Heart right ventricle (tissue), 16 donors: ENCODE data around the gene P3H2. TPM values are rescaled to one million over a fixed set of nuclear protein-coding genes. Genes with fewer than 3 reads are reported as not detected.

Experiments used
- ATAC-seq, 8 donors: fragments of 200-7000 bp; cut with Tn5 transposase; one replicate each; pipeline ENCODE4 v1.9.1; 2020; ENCODE audit warnings: mild to moderate bottlenecking in 8 of 8, moderate library complexity in 8 of 8, moderate number of reproducible peaks in 1 of 8
- DNase-seq, 2 donors: peaks; one replicate each; pipeline ENCODE4 v3.0.0-alpha.2; 2020
- H3K27ac ChIP-seq, 10 donors: fragments of 200-600 bp; sonication (generic) in 2 of 10; one replicate each; pipeline versions ENCODE4 v1.5.0 to v1.8.0; 2020 to 2022; ENCODE audit warnings: mild to moderate bottlenecking in 3 of 10
- H3K27me3 ChIP-seq, 7 donors: fragments of 200-600 bp; one replicate each; pipeline ENCODE4 v1.8.0; 2021 to 2022; ENCODE audit warnings: mild to moderate bottlenecking in 2 of 7
- H3K36me3 ChIP-seq, 9 donors: fragments of 200-600 bp; sonication (generic) in 1 of 9; one replicate each; pipeline versions ENCODE4 v1.5.0 to v1.8.0; 2020 to 2022; ENCODE audit warnings: mild to moderate bottlenecking in 2 of 9
- H3K4me1 ChIP-seq, 9 donors: fragments of 200-600 bp; sonication (generic) in 1 of 9; one replicate each; pipeline versions ENCODE4 v1.5.0 to v1.8.0; 2020 to 2022; ENCODE audit warnings: mild to moderate bottlenecking in 4 of 9
- H3K4me3 ChIP-seq, 10 donors: fragments of 200-600 bp; sonication (generic) in 2 of 10; one replicate each; pipeline versions ENCODE4 v1.5.0 to v1.8.0; 2020 to 2022; ENCODE audit warnings: mild to moderate bottlenecking in 7 of 10, moderate library complexity in 2 of 10
- H3K9me3 ChIP-seq, 11 donors: fragments of 200-600 bp in 10 of 11; sonication (generic) in 2 of 11; one replicate each; pipeline versions ENCODE4 v1.5.0 to v1.8.0; 2013 to 2022; ENCODE audit warnings: mild to moderate bottlenecking in 2 of 11, control low read depth in 1 of 11, moderate library complexity in 1 of 11
- CTCF ChIP-seq, 9 donors: fragments of 200-600 bp; sonication (generic) in 2 of 9; IDR thresholded peaks; one replicate each; pipeline versions ENCODE4 v1.5.0 to v1.8.0; 2021 to 2022; ENCODE audit warnings: antibody characterized with exemption in 9 of 9, mild to moderate bottlenecking in 5 of 9, moderate library complexity in 1 of 9
- WGBS, 2 donors: extraction: QIAGEN DNeasy Blood & Tissue Kit; methylation state at CpG; one replicate each; pipeline ENCODE4 v1.1.7; 2013; ENCODE audit warnings: inconsistent platforms in 1 of 2; 5-methylcytosine and 5-hydroxymethylcytosine counted together
- intact Hi-C, 10 donors: fragments of 100-400 bp; cut with DNase I; formaldehyde crosslinking; loops; one replicate each; pipeline versions ENCODE4 v1.11.1 to v1.14.2; 2022
- polyA plus RNA-seq, 2 donors: library from polyadenylated mRNA; stranded (reverse); fragments of 200-250 nt; gene quantifications; one replicate each; pipeline ENCODE4 v1.2.3, GENCODE V29; 2013
- total RNA-seq, 10 donors: library from RNA; stranded (reverse); fragmentation: NEBNext Ultra II Directional in 3 of 10; extraction: Animal tissue kit (Norgen Biotek cat#: 25700) in 3 of 10; gene quantifications; one replicate each; pipeline versions ENCODE4 v1.2.1 to v1.2.4, GENCODE V29; 2021 to 2023
- donor health status: Arrhythmogenic right ventricular cardiomyopathy.
- donor health status: ischemic (EF 13 %, LVEDD 7.1; RV severe dilation, severe dysfunction).
- donor health status: healthy with polysubstance abuse.
- donor health status: DM: no; HTN: yes; CAD: no.
- donor health status: DM: no; HTN: no; CAD: no.
- donor health status: ischemic (EF 25% LVEDD 6.9; RV normal size, moderate dysfunction).
- donor health status: ischemic (EF 25% LVEDD 5.7; RV mildly dilated, moderate dysfunction).
- donor health status: healthy.
- donor health status: DM: yes; HTN: yes; CAD: no.
- donor health status: Ischemic cardiomyopathy.
- donor health status: ischemic (EF 35%, LVEDD 5.7; RV mildly dilated, moderate dysfunction).
- donor health status: nonischemic (EF 11% LVEDD 7.7; RV severe dilation, severe dysfunction).
- donor health status: DM: yes; HTN: yes; CAD: no.
- donor health status: PGD.
- donor health status: ischemic (EF 29% LVEDD 5.4; RV normal size, mild dysfunction).
- donor health status: nonischemic (EF 23%, LVEDD 6.1; RV moderate dilation, normal function).

The P3H2 gene
- total and polyA plus RNA-seq, 12 donors = 0.49 to 28.8 (median 3.5) TPM

- no peak for TF ChIP-seq CTCF (IDR thresholded peaks at IDR 0.05)
- no peak for DNase-seq
- H3K27me3 ChIP-seq = no peaks in the 10 kb centered on the region
- H3K27ac ChIP-seq = no peak overlapping the region
- intact Hi-C loops = loop anchor here in 1 of 10 donors (10.0 kb wide), 1 partner anchor 180 kb away; no protein-coding TSS in a partner anchor
- 91 to 92% methylated on average over 2 of the region's 2 CpGs for WGBS, 2 donors
- H3K4me3 ChIP-seq = no peak overlapping the region
- no peaks in the 10 kb centered on the region for H3K36me3 ChIP-seq
- no peak for ATAC-seq
- no peaks in the 10 kb centered on the region for H3K9me3 ChIP-seq
- peaks cover 0 to 19% (median 0%) of the 10 kb centered on the region in 9 donors for H3K4me1 ChIP-seq
Observed at GRCh38 chr3:190014940-190015339, 105.8 kb downstream of the P3H2 start.

- DNase-seq (no peak), ATAC-seq (no peak)
- no peaks in the 10 kb centered on the region for H3K27me3 ChIP-seq
- intact Hi-C loops = loop anchor here in 1 of 10 donors (10.0 kb wide), 1 partner anchor 181 kb away; no protein-coding TSS in a partner anchor
- H3K9me3 ChIP-seq = no peaks in the 10 kb centered on the region
- H3K27ac ChIP-seq = no peak overlapping the region
- no peak overlapping the region for H3K4me3 ChIP-seq
- H3K4me1 ChIP-seq = peaks cover 0 to 17% (median 0%) of the 10 kb centered on the region in 9 donors
- TF ChIP-seq CTCF (IDR thresholded peaks at IDR 0.05) = no peak
- no peaks in the 10 kb centered on the region for H3K36me3 ChIP-seq
- WGBS, 2 donors = 80 to 90% methylated on average over 7 of the region's 7 CpGs
Observed at GRCh38 chr3:190013943-190014924, 106.5 kb downstream of the P3H2 start.

- H3K4me1 ChIP-seq = peaks cover 0 to 16% (median 0%) of the 10 kb centered on the region in 9 donors
- intact Hi-C loops = loop anchor here in 1 of 10 donors (10.0 kb wide), 1 partner anchor 182 kb away; no protein-coding TSS in a partner anchor
- H3K9me3 ChIP-seq = no peaks in the 10 kb centered on the region
- no peak overlapping the region for H3K27ac ChIP-seq
- no peak for TF ChIP-seq CTCF (IDR thresholded peaks at IDR 0.05)
- no peak for DNase-seq
- H3K27me3 ChIP-seq = no peaks in the 10 kb centered on the region
- ATAC-seq = no peak
- 94 to 96% methylated on average over 6 of the region's 6 CpGs for WGBS, 2 donors
- H3K36me3 ChIP-seq = no peaks in the 10 kb centered on the region
- no peak overlapping the region for H3K4me3 ChIP-seq
Observed at GRCh38 chr3:190012784-190013183, 107.9 kb downstream of the P3H2 start.

- no peaks in the 10 kb centered on the region for H3K9me3 ChIP-seq
- WGBS, 2 donors = 54% methylated on average over 4 of the region's 4 CpGs
- intact Hi-C loops = loop anchor here in 1 of 10 donors (10.0 kb wide), 1 partner anchor 182 kb away; no protein-coding TSS in a partner anchor
- no peaks in the 10 kb centered on the region for H3K27me3 ChIP-seq
- DNase-seq (no peak), ATAC-seq (no peak)
- TF ChIP-seq CTCF (IDR thresholded peaks at IDR 0.05) = no peak
- no peak overlapping the region for H3K27ac ChIP-seq
- no peak overlapping the region for H3K4me3 ChIP-seq
- H3K4me1 ChIP-seq = peaks cover 0 to 16% (median 0%) of the 10 kb centered on the region in 9 donors
- no peaks in the 10 kb centered on the region for H3K36me3 ChIP-seq
Observed at GRCh38 chr3:190012314-190012782, 108.3 kb downstream of the P3H2 start.
